GM12875 (cell line): ENCODE results near the gene WFDC2.

Experiments used
- H3K4me3 ChIP-seq: one replicate; pipeline ENCODE4 v1.5.1; 2011; ENCODE audit warnings: low read depth, low read length, control low read depth
- CTCF ChIP-seq: IDR thresholded peaks from 2 replicates; pipeline ENCODE4 v1.5.1; 2011; ENCODE audit warnings: low read depth, mild to moderate bottlenecking, control low read depth, inconsistent platforms, low read length, moderate library complexity, borderline replicate concordance; ENCODE audit not compliant: insufficient read depth

The WFDC2 gene

GRCh38 chr20:45495501-45495941 lies 26.0 kb downstream of the WFDC2 start:
- no peak for TF ChIP-seq CTCF
- no peak overlapping the region for H3K4me3 ChIP-seq

GRCh38 chr20:45496166-45496565 lies 26.6 kb downstream of the WFDC2 start:
- TF ChIP-seq CTCF, result no peak
- H3K4me3 ChIP-seq, result no peak overlapping the region

DNA sequence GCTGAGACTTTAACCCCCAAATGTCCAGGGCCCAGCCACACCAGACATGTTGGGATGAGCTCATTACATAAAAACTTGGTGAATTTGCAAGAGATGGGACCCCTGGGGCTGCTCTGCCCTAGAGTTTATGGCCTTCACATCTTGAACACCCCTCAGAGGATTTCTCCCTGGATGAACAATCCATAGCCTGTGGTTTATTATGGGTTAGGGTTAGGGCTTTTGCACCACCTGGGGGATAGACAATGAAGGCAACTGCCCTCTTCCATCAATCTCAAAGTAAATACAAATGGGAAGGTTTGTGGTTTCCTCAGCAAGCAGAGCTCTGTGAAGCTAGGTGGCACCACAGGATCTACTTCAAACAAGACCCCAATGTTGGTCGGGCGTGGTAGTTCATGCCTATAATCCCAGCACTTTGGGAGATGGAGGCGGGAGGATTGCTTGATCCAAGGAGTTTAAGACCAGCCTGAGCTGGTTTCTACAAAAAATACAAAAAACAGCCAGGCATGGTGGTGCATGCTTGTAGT lies 28.5 kb downstream of the WFDC2 start:
- H3K4me3 ChIP-seq, result no peak overlapping the region
- TF ChIP-seq CTCF, result no peak

- TF ChIP-seq CTCF, result no peak
Measured at GRCh38 chr20:45500022-45500421, 30.5 kb downstream of the WFDC2 start.

DNA sequence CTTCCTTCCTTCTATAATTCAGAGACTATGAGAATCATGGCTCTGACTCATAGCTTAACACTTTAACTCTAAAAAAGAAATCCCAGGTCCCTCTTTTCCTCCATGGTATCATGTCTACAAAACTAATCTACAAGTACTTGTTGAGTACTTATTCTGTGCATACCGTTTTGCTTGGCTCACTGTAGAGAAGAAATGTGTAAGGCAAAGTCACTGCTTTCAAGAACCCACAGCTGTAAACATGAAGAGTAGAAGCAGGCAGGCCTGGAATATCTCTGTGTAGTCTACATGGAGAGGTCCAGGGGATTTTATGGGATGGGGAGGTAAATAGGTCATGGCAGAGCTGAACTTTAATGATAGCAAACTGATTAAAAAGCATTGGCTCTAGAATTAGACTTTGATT lies 32.0 kb downstream of the WFDC2 start:
- no peak for TF ChIP-seq CTCF
- no peak overlapping the region for H3K4me3 ChIP-seq

More at GRCh38 chr20:45500022-45500421, 30.5 kb downstream of the WFDC2 start:
- H3K4me3 ChIP-seq, result no peak overlapping the region

GRCh38 chr20:45502561-45502960 lies 33.0 kb downstream of the WFDC2 start:
- no peak for TF ChIP-seq CTCF
- no peak overlapping the region for H3K4me3 ChIP-seq

- no peak overlapping the region for H3K4me3 ChIP-seq
- no peak for TF ChIP-seq CTCF
Measured at GRCh38 chr20:45503403-45503802, 33.9 kb downstream of the WFDC2 start.
